GM19452 (cell line): ENCODE measurements around the gene ZFPM1.
"Not testable (repeated sequence)": the region's sequence is repeated elsewhere in the genome, so short reads cannot be mapped to it uniquely, and the experiment has no call there.

Experiments used
- ATAC-seq: cut with Tn5 transposase; IDR thresholded peaks from one replicate; pipeline ENCODE4 v1.9.1; 2021; ENCODE audit not compliant: unreplicated experiment

Gene ZFPM1

GRCh38 chr16:88510091-88510994, 57.3 kb downstream of the ZFPM1 start:
- no peak for ATAC-seq

GRCh38 chr16:88511060-88511459, 58.0 kb downstream of the ZFPM1 start:
- ATAC-seq, result no peak

GRCh38 chr16:88511906-88512305, 58.8 kb downstream of the ZFPM1 start:
- no peak for ATAC-seq

GRCh38 chr16:88512728-88513696, 59.9 kb downstream of the ZFPM1 start:
- ATAC-seq, result no peak

GRCh38 chr16:88514070-88514469, 61.0 kb downstream of the ZFPM1 start:
- no peak for ATAC-seq

GRCh38 chr16:88514526-88515232, 61.6 kb downstream of the ZFPM1 start:
- no peak for ATAC-seq

GRCh38 chr16:88515371-88515770, 62.3 kb downstream of the ZFPM1 start:
- ATAC-seq, result no peak

GRCh38 chr16:88515925-88516594, 63.0 kb downstream of the ZFPM1 start:
- ATAC-seq, result no peak

GRCh38 chr16:88516601-88517061, 63.6 kb downstream of the ZFPM1 start:
- ATAC-seq, result no peak

- not testable (repeated sequence) for ATAC-seq
These were observed 64.2 kb downstream of the ZFPM1 start for GRCh38 chr16:88517208-88517774.

GRCh38 chr16:88518411-88519111, 65.5 kb downstream of the ZFPM1 start:
- not testable (repeated sequence) for ATAC-seq

- ATAC-seq, result no peak
These were observed 66.2 kb downstream of the ZFPM1 start for GRCh38 chr16:88519240-88519639.

GRCh38 chr16:88519938-88520653, 67.0 kb downstream of the ZFPM1 start:
- ATAC-seq, result no peak

GRCh38 chr16:88521674-88522073, 68.6 kb downstream of the ZFPM1 start:
- ATAC-seq, result no peak

GRCh38 chr16:88522276-88522949, 69.3 kb downstream of the ZFPM1 start:
- no peak for ATAC-seq

GRCh38 chr16:88523309-88524161, 70.5 kb downstream of the ZFPM1 start:
- ATAC-seq, result no peak

- no peak for ATAC-seq
These were observed 71.3 kb downstream of the ZFPM1 start for GRCh38 chr16:88524274-88524972.
